Measurements from ENCODE around the gene OPCML.

Gene OPCML

GRCh38 chr11:133015457-133015856, 516.8 kb downstream of the OPCML start:
- no peak for DNase-seq

GRCh38 chr11:133014337-133014736, 518.0 kb downstream of the OPCML start:
- no peak for DNase-seq

DNA sequence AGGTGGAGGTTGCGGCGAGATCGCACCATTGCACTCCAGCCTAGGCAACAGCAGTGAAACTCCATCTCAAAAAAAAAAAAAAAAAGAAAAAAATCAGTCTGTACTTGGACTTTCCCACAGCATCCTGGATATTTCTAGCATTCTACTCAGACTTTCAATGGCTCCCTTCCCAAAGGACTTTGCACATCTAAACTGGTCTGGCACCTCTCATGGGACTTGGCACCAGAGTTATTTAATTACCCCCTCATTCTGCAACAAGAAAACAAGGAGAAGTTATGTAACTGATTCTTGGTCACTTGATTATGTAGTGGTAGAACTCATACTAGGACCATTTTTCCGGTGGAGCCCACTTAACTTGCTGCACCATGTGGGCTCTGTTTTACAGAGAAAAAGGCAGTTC, 519.5 kb downstream of the OPCML start:
- DNase-seq, result no peak

- no peak for DNase-seq
Observed at GRCh38 chr11:133011604-133012003, 520.7 kb downstream of the OPCML start.

DNA sequence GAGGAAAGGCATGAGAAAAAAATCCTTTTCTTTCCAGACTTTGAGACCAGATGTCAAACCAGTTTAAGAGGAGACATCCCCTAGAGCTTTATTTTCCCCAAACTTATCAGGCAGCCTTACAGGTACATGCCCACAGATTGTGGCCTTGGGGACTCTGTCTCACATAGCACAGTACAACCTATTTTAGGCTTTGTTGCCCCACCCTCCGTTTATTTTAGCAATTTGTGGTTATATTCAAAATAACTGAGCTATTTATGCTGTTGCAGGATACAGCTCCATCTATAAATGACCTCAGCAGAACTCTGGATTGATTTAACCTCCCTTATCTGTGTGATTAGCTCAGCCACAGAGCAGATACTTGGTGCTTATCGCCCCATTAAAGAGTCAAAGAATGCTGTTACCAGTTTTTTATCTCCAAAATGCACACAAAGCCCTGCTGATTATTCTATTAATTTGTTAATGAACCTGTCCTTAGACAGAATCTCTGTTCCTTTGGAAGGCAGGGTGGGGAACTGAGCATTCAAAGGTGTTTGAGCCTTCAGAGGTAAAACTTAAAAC, 525.2 kb downstream of the OPCML start:
- DNase-seq, result no peak

GRCh38 chr11:133004369-133004768, 527.9 kb downstream of the OPCML start:
- no peak for DNase-seq

DNA sequence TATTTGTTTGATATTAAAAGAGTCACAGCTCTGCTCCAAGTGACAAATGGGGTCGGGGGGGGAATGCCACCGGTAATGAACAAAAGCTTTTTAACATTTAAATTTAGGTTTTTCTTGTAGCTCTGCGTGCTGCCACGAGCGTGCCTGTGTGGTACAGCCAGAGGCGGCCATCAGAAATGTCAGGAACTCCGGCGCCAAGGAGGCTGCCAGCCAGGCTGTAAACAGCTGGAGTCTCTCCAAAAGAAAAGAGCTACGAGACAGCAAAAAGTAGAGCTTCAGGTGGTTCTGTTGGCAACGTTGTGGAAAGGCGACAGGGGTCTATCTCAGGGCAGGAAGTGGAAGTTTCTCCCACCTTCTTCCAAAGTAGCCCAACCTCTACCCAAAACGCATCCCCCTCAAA, 532.8 kb downstream of the OPCML start:
- DNase-seq, result no peak

DNA sequence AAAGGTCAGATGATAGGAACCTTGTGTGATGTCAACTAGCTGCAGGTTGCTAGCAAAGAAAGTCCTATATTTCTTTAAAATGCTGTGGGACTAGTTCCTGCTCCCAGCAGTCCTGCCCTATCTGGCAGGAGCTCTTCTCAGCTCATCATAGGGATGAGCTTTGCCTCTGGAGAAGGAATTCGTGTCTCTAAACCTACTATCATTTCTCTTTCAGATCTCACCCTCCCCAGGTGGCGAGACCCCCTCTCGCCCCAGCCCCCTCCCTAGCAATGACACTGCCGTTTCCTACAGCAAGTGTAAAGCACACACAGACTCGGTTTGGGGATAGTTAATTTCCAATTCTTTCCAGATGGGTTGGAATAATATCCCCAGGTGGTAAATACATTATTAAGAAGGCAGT, 533.3 kb downstream of the OPCML start:
- DNase-seq, result no peak

GRCh38 chr11:132997396-132997795, 534.9 kb downstream of the OPCML start:
- no peak for DNase-seq

DNA sequence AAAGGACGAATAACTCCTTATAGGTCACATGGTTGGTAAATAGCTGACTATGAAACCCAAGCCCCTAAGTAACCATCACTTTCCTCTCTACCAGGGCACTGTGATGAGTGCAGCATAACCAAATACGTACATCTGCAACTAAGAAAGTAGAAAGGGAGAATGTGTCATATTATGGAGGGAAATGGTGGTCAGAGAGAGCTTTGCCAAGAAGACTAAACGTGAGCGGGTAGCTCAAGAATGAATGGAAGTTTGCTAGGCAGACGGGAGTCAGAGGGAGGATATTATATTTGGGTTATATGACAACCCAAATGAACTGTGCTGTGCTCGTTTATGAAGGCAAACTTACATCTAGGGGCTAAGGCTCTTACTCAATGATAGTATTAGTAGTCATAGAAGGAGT, 537.3 kb downstream of the OPCML start:
- no peak for DNase-seq

DNA sequence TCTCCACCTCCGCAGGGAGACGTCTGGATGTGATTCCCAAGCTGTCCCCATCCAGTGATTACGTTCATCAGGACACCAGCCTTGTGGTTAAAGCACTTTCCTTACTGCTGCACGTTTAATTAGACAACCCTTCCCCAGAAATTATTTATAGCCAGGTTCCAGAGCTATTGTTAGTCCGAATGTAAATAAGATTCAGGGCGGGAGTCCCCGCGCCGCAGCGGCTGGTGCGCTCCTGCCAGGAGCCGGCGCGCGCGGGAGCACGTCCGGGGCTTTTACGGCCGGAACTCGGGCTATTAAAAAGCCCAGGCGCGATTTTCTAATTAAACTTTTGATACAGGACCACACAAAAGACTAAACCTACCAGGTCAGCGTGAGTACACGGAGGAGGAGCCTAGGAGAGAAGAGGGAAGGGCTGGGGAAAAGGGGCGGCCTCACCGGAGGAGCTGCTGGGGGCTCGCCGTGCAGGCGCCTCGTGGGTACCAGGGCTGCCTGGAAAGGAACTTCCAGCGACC, 538.3 kb downstream of the OPCML start:
- no peak for DNase-seq

DNA sequence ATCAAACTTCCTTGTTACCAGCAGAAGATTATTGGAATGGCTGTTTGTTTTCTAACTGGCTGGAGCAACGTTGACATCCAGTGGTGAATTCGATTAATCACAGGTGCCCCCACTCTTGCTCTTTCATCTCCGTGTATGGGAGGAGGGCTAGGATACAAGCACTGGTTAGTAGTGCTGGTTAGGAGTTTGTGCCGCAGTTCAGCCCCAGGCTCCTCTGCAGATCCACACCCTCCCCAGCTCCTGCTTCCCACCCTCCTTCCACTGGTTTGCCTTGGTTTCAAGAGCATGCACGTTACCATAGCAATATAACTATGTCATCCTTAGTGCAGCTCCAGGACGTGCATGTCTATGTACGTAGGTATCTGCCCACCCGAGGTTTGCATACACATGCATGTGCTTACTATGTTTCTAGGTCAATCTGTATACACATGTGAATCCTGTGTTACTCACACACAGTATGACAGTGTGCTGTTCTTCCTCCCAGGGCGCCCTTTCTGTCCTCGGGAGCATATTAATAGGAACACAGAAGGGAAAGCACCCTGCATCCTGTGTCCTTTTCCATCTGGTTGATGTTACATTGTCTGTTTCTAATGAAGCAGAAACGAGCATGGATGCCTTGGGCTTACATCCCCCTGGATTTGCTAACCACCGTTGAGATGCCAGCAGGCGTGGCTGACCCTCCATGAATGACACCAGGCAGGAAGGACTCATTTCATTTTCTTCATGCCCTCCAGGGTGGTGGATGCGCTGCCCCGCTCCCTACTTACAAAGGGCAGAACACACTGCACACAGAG, 539.3 kb downstream of the OPCML start:
- no peak for DNase-seq

DNA sequence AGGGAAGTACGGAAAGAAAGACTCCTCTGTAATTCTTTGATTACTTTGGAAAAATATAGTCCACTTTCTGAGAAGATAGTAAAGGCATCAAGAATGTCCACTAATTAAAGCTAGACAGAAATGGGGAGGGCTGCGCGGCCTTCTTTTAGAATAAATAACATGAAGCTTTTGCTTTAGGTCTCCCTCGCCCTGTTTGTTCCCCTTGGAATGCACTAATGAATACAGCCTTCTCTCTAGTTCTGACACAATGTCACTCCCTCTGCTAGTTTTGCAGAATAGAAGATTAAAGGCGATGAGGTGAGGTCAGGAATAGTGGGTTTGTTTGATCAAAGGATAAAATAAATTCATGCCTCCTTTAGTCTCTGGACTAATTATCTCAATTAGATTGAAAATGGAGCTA, 543.9 kb downstream of the OPCML start:
- no peak for DNase-seq

DNA sequence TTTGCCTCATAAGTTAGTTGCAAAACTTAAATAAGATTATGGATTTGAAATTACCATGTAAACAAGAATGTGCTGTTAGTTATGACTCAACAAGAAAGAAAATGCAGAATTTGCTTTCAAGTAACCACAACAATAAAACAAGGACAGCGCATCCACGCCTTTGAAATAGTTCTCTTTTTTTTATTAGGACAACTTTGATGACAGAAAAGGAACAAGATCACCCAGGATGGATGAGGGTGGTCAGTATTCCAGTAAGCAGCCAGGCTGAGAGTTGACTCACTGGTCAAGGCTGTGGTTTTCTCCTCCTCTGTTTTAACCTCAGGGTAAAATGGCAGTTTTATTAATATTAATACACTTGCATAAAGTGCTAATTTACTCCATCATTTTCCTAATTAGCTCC, 544.4 kb downstream of the OPCML start:
- DNase-seq, result no peak

DNA sequence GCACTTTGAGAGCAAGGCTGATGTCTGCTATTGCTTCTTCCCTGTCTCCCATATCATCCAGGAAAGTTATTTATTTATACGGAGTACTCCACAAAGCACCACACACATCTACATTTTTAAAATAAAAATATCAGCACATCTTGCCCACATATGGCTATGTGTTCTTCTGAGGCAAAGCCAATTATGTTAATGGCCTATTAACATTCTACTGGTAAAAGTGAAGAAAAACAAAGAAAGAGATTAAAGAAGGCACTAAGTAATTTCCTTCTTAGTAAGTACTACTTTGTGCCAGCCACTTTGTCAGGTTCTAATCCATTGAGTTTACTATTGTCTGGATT, 548.7 kb downstream of the OPCML start:
- no peak for DNase-seq

GRCh38 chr11:132982772-132983640, 549.3 kb downstream of the OPCML start:
- no peak for DNase-seq

- DNase-seq, result no peak
Observed at GRCh38 chr11:132981131-132981956, 551.0 kb downstream of the OPCML start.

DNA sequence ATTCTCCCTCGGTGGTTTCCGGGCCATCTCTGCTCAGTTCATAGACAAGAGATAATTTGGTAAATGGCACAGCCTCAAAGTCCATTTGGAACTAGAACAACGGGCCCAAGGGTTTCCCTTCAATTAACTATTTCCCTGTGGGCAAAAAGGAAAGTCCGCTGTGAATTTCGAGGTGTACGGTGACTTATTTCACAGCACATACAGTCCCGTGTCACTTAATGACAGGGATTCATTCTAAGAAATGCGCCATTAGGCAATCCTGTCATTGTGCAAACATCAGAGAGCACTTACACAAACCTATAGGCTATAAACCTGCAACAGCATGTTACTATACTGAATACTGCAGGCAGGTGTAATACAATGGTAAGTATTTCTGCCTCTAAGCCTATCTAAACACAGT, 551.6 kb downstream of the OPCML start:
- DNase-seq, result no peak

GRCh38 chr11:132977746-132978145, 554.6 kb downstream of the OPCML start:
- no peak for DNase-seq

DNA sequence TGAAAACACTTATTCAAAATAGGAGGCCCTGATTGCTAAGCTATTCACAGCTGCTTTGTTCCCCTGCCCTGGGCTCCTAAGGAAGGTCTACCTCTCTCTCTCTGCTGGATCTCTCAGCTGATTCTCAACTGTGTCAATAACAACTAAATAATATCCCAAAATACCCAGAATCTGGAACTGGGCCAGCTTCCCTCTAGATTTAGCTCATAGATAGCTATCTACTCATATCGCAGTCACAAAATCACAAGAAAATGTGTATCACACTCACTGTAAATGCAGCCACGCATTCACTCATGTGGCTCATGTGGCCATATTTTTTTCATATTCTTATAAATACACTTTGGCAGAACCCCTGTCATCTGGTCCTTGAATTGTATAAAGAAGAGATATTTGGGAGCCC, 555.1 kb downstream of the OPCML start:
- DNase-seq, result no peak

- no peak for DNase-seq
Observed at GRCh38 chr11:132976115-132976514, 556.2 kb downstream of the OPCML start.

GRCh38 chr11:132973686-132974085, 558.6 kb downstream of the OPCML start:
- DNase-seq, result no peak

GRCh38 chr11:132972565-132972964, 559.7 kb downstream of the OPCML start:
- no peak for DNase-seq
